ENCODE measurements around the gene WDFY4. TPM values are rescaled to one million over a fixed set of nuclear protein-coding genes. Genes with fewer than 3 reads are reported as not detected.

Gene WDFY4
- polyA plus RNA-seq, 1 experiment, result not detected

DNA sequence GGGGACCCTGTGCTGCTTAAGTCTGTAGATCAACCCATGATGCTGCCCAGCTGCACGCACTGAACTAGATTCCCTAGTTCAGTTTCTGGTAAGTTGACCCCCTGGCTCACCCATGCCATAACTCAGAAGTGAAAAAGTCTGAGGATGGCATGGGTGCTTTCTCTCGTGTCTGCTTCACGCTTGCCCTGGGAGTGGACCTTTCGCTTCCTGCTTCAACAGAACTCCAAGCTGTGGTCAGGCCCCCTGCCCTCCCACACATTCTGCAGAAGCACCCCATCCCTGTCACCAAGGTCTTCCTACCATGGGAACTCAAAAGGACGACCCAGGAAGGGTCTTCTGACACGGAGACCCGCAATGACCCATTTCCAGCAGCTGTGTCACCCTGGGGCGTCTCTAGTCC lies 215.1 kb downstream of the WDFY4 start:
- TF ChIP-seq, protein P1, sequence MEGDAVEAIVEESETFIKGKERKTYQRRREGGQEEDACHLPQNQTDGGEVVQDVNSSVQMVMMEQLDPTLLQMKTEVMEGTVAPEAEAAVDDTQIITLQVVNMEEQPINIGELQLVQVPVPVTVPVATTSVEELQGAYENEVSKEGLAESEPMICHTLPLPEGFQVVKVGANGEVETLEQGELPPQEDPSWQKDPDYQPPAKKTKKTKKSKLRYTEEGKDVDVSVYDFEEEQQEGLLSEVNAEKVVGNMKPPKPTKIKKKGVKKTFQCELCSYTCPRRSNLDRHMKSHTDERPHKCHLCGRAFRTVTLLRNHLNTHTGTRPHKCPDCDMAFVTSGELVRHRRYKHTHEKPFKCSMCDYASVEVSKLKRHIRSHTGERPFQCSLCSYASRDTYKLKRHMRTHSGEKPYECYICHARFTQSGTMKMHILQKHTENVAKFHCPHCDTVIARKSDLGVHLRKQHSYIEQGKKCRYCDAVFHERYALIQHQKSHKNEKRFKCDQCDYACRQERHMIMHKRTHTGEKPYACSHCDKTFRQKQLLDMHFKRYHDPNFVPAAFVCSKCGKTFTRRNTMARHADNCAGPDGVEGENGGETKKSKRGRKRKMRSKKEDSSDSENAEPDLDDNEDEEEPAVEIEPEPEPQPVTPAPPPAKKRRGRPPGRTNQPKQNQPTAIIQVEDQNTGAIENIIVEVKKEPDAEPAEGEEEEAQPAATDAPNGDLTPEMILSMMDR (IDR thresholded peaks at IDR 0.05; ENCODE audit: insufficient read depth, low read depth, low read length), result no peak
- ChIA-PET POLR2A (no interaction called here), CTCF (interaction anchor here (1.8 kb wide), 1 partner anchor 12 kb away, joined by 5 read pairs; no protein-coding TSS in a partner anchor)
- DNase-seq (ENCODE audit: low read depth), result no peak
- Histone ChIP-seq H3K36me3 (ENCODE audit: control insufficient read depth, insufficient read depth, low read length) (no peaks in the 10 kb centered on the region), H3K4me3 (ENCODE audit: low read depth, low read length) (no peak overlapping the region), H3K27me3 (ENCODE audit: control insufficient read depth, insufficient read depth, low read length) (no peaks in the 10 kb centered on the region; the same call in 1 of the 2 replicates)

DNA sequence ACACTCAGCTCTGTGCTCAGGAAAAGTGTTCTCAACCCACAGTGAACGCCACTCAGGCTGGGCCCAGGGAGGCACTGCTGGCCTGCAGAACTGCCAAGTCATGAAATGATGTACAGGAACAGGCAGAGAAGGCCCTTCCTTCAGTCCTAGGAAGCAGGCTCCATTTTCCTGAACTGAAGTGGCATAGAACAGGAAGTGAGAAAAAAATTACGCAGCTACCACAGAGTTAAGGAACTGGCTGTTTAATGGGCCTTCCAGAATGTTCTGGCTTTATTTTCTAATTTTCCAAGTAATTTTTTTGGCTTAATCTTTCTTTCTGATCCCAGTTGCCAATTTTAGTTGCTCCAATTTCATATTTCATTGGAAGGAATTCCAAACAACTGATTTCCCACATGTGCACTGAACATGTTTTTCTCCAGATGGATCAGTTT lies 215.7 kb downstream of the WDFY4 start:
- ChIA-PET CTCF (interaction anchor here (1.8 kb wide), 1 partner anchor 11 kb away, joined by 5 read pairs; no protein-coding TSS in a partner anchor), POLR2A (no interaction called here)
- TF ChIP-seq, protein P1 (IDR thresholded peaks at IDR 0.05; ENCODE audit: insufficient read depth, low read depth, low read length), result no peak
- Histone ChIP-seq H3K27me3 (ENCODE audit: control insufficient read depth, insufficient read depth, low read length) (peaks cover 2% of the 10 kb centered on the region; the same call in 1 of the 2 replicates), H3K4me3 (ENCODE audit: low read depth, low read length) (no peak overlapping the region), H3K36me3 (ENCODE audit: control insufficient read depth, insufficient read depth, low read length) (no peaks in the 10 kb centered on the region)
- DNase-seq (ENCODE audit: low read depth), result no peak

DNA sequence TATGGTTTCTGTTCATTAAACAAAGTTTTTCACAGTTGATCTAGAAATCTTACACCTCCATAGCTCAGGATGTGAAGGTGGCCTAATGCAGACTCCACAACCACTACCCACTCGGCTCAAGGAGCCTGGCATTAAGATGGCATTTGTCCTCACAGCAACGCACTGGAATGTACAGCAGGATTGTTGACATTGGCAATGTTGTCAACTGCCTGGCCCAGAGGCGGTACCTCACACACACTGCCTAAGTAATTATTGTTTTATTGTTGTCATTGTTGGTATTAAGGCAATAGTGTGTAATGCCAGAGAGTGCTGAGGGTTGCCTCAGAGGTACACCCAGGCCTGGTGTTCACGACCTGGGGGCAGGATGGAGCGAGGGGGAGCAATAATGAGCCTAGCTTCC lies 216.6 kb downstream of the WDFY4 start:
- H3K36me3 ChIP-seq (ENCODE audit: control insufficient read depth, insufficient read depth, low read length), result no peaks in the 10 kb centered on the region
- DNase-seq (ENCODE audit: low read depth), result no peak
- POLR2A ChIA-PET, result no interaction called here
- TF ChIP-seq, protein P1 (IDR thresholded peaks at IDR 0.05; ENCODE audit: insufficient read depth, low read depth, low read length), result no peak
- CTCF ChIA-PET, result no interaction called here
- peaks cover 2% of the 10 kb centered on the region; the same call in 1 of the 2 replicates for H3K27me3 ChIP-seq (ENCODE audit: control insufficient read depth, insufficient read depth, low read length)
- no peak overlapping the region for H3K4me3 ChIP-seq (ENCODE audit: low read depth, low read length)

DNA sequence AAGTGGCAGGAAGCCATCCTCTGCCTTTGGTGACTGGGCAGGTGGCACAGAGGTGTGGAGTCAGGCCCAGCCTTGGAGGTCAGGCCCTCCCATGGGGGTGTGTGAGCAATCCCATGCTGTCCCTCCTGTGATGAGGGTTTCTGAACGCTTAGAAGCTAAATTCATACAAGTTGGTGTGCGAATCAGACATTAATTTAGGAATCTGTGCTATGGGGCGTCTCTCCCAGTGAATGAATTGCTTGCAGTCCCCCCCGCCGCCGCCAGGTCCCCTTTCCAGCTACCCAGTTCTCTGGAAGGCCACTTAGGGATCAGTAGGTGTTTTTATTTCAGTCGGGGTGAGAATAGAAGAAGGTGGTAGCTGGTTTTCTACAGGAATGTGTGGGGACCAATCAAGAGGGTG lies 217.4 kb downstream of the WDFY4 start:
- ChIA-PET POLR2A (no interaction called here), CTCF (no interaction called here)
- DNase-seq (ENCODE audit: low read depth), result no peak
- Histone ChIP-seq H3K27me3 (ENCODE audit: control insufficient read depth, insufficient read depth, low read length) (peaks cover 2% of the 10 kb centered on the region; the same call in 1 of the 2 replicates), H3K36me3 (ENCODE audit: control insufficient read depth, insufficient read depth, low read length) (no peaks in the 10 kb centered on the region), H3K4me3 (ENCODE audit: low read depth, low read length) (no peak overlapping the region)
- TF ChIP-seq, protein P1 (IDR thresholded peaks at IDR 0.05; ENCODE audit: insufficient read depth, low read depth, low read length), result no peak

DNA sequence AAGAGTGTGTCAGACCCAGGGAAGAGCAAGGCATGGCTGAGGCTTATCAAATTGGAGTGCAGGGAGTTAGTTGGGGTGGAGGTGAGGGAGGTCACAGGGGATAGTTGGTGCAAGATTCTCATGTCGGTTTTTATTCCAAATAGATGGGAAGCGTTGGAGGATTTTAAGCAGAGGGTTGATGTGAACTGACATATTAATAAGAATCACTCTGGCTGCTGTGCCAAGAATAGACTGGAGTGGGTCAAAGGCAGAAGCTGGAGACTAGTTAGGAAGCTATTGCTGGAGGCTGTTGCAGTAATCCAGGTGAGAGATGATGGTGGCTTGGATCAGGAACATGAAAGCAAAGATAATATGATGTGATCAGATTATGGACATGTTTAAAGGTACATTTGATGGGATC lies 218.5 kb downstream of the WDFY4 start:
- Histone ChIP-seq H3K4me3 (ENCODE audit: low read depth, low read length) (no peak overlapping the region), H3K36me3 (ENCODE audit: control insufficient read depth, insufficient read depth, low read length) (no peaks in the 10 kb centered on the region), H3K27me3 (ENCODE audit: control insufficient read depth, insufficient read depth, low read length) (0 out of 2 replicates have a peak, but pooled peaks cover 2% of the 10 kb centered on the region)
- TF ChIP-seq, protein P1 (IDR thresholded peaks at IDR 0.05; ENCODE audit: insufficient read depth, low read depth, low read length), result no peak
- CTCF ChIA-PET, result interaction anchor here (0.6 kb wide), 1 partner anchor 179 kb away, joined by 3 read pairs; no protein-coding TSS in a partner anchor
- no peak for DNase-seq (ENCODE audit: low read depth)
- POLR2A ChIA-PET, result no interaction called here
